Stimulated activated CD4-positive, alpha-beta T cell treated with anti-CD3 and anti-CD28 coated beads, Interleukin-2, amount 100 ng/mL, for 24 hours (primary cell): ENCODE data around the gene MDFI.

Experiments
- DNase-seq, 2 donors: peaks; one replicate each; pipeline ENCODE4 v3.0.0-alpha.2; 2020

MDFI gene

GRCh38 chr6:41635365-41635764 lies 2.9 kb upstream of the MDFI start:
- no peak for DNase-seq

- DNase-seq, result no peak
These were observed 1.5 kb upstream of the MDFI start for GRCh38 chr6:41636833-41637193.

- no peak for DNase-seq
These were observed 870 bp upstream of the MDFI start for GRCh38 chr6:41637194-41638001.

- no peak for DNase-seq
These were observed 904 bp downstream of the MDFI start for GRCh38 chr6:41638935-41639808.

- DNase-seq, result no peak
These were observed 1.6 kb downstream of the MDFI start for GRCh38 chr6:41639809-41640371.

- DNase-seq, result no peak
These were observed 2.2 kb downstream of the MDFI start for GRCh38 chr6:41640426-41640825.

GRCh38 chr6:41641352-41641925 lies 3.2 kb downstream of the MDFI start:
- no peak for DNase-seq

GRCh38 chr6:41642090-41642959 lies 4.1 kb downstream of the MDFI start:
- no peak for DNase-seq

GRCh38 chr6:41642960-41643898 lies 5.0 kb downstream of the MDFI start:
- no peak for DNase-seq

- no peak for DNase-seq
These were observed 5.6 kb downstream of the MDFI start for GRCh38 chr6:41643899-41644269.

- DNase-seq, result no peak
These were observed 6.1 kb downstream of the MDFI start for GRCh38 chr6:41644297-41644879.

- DNase-seq, result no peak
These were observed 6.8 kb downstream of the MDFI start for GRCh38 chr6:41645007-41645618.

GRCh38 chr6:41646026-41646795 lies 7.9 kb downstream of the MDFI start:
- no peak for DNase-seq

- no peak for DNase-seq
These were observed 8.8 kb downstream of the MDFI start for GRCh38 chr6:41647061-41647511.

GRCh38 chr6:41648070-41648585 lies 9.9 kb downstream of the MDFI start:
- no peak for DNase-seq

GRCh38 chr6:41648921-41649320 lies 10.7 kb downstream of the MDFI start:
- DNase-seq, result no peak

GRCh38 chr6:41649596-41649995 lies 11.3 kb downstream of the MDFI start:
- no peak for DNase-seq

- DNase-seq, result no peak
These were observed 11.9 kb downstream of the MDFI start for GRCh38 chr6:41650120-41650519.

GRCh38 chr6:41651246-41651961 lies 13.1 kb downstream of the MDFI start:
- DNase-seq, result no peak
